ENCODE results near the gene RTCB.

Gene RTCB

DNA sequence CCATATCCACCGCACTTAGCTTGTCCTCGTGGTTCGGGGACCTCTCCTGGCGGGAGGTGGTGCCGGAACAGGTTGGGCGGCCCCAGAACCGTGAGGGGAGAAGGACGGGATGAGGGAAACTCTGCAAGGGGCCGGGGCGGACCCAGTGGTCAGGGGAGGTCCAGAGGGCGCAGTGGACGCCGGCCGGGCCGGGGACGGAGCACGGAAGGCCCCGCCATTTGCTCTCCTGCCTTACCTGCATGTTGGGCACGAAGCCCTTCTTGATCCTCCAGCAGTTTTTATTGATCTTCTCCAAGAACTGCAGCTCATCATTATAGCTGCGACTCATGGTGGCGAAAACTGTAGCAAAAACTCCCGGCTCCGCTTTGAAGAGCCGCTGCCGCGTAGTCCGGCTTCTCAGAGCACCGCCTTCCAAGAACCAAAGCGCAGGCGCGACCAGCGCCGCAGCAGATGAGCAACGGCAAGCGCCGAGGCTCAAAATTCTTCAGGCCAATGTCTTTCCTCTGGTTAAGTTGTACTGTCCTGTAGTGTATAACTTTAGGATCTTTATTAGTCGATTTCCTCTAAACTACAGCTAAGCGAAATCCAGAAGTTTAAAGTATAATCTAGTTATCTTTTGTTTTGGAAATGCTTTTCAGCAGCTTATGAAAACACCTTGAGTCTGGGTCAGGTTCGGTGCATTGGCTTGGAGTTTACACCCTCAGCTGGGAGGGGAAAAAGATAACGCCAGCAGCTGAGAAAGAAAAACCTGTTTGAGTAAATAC, at the start of gene RTCB:
Gene RTCB (minus strand): TSS at position 419 of the 764 bp plus-strand sequence. CDS start 91 bp downstream, at position 328.
- peak; percentile 79 for DNase-seq (ENCODE audit: low spot score)

DNA sequence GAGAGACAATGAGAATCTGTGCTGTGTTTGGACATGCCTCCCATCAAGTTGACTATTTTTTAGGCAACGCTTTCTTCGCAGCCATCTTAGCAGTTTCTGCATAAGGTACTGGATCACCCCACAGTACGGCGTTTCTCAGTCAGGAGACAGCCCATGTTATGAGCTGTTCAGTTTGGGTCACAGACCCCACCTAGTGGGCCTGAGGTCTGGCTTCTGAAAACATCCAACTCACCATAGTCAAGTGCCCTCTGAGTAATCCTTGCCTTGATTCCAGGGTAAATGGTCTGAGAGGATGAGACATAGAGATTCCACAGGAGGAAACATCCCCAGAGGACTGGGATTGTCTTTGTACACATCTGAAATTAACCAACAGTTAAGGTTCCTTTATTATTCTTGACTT, 45.0 kb upstream of the RTCB start:
- no peak for DNase-seq (ENCODE audit: low spot score)

DNA sequence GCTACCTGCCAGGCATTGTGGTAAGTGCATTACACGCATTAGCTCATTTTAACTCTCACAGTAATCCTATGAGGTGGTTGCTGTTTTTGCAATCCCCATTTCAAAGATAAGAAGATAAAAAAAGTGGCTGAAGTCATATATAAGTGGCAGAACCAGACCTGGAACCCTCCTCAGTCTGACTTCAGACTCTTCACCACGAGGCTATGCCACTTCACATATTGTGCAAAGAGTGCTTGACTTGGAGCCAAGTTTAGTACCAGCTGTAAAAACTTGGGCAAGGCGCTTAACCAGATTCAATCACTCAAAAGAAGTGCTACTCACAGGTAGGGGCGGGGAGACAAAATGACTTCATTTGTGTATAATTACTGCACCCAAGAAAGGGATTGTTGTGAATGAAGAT, 36.9 kb upstream of the RTCB start:
- DNase-seq (ENCODE audit: low spot score): no peak

DNA sequence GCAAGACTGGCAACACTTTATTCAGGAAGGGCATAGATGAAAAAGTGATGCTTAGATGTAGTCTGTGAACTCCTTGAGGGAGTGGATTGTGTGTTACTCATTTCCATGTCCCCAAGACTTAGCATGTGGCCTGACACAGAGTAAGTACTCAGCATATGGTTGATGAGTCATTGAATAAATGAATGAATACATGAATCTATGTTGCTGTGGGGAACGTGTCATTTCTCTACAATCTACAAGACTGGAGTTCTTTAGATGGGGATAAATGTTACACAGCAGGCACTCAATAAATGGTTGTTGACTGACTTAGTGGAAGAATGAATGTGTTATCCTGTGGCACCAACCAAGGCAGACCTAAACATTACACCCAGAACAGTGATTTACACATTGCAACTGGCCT, 34.3 kb upstream of the RTCB start:
- no peak for DNase-seq (ENCODE audit: low spot score)

DNA sequence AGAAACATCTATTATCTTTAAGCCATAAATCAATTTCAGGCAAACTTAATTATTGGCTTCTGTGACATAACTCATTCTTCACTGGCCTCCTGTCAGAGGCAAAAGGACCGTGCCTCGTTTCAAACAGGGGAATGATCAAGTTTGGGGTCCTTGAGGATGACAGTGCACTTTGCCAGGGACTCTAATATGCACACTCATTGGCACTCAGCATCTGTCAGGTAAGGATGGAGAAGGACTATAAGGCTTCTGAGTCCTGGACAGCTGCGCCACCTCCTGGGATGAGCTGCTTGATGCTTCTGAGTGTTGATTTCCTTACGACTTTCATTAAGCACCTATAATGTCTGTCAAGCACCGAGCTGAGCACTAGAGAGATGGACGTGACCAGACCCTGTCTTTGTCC, 32.0 kb upstream of the RTCB start:
- no peak for DNase-seq (ENCODE audit: low spot score)

DNA sequence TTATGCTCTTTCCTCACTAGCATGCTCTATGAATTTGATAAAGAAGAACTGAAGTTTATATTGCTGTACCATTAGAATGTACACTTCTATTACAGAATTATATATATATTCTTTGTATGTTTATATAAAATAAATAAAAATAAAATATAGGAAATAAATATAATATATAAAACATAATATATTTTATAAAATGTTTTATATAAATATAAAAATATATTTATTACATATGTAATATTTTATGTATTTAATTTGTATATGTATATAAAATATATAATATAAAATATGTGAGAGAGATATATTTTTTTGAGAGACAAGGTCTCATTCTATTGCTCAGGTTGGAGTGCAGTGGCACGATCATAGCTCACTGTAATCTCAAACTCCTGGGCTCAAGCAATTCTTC, 18.3 kb upstream of the RTCB start:
- DNase-seq (ENCODE audit: low spot score): no peak

DNA sequence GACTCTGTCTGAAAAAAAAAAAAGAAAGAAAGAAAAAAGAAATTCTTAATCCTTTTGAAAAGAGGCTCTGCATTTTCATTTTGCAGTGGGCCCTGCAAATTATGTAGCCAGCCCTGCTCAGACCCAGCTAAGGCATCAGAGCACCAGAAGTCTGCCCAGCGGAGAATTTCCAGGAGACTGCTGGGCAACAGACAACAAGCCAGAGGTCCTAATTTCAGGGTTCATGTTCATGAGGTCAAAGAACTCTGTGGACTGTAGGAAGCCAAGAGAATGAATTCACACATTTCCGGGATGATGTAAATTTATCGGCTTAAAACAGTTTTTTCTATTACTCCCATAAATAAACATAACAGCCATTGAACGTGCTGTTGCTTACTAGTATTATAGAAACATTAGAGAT, 14.8 kb upstream of the RTCB start:
- no peak for DNase-seq (ENCODE audit: low spot score)

DNA sequence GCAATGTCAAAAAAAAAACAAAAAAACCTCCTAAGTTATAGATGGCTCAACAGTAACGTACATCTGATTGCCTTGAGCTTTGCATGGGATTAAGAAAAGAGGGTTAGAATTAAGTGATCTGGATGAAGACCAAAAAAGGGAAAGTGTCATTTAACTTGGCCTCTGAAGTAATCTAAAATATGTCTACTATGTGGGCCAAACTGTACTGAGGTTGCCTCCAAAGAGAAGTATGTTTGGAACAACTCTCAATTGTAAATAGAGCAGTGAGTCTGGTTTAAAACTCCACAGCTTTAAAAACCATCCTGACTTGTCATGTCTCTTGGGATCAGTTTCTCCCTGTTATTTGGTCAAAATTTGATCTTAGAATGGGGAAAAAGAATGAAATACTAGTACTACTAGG, 11.6 kb upstream of the RTCB start:
- no peak for DNase-seq (ENCODE audit: low spot score)

DNA sequence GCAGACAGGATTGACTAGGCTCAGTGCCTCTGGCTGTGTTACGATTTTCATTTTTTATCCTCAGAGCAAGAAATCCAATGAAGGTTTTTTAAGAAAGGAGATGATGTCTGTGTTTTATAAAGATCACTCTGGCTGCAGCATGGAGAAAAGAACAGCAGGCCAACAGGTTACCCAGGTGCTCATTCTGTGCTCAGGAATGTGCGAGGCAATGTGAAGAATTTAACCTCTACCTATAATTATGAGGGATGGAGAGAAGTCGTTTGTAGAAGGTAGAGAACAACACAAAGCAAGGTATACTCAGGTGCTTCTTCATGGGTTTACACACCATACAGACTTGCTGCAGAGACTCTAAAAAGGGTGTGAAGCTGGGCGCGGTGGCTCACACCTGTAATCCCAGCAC, 10.0 kb upstream of the RTCB start:
- DNase-seq (ENCODE audit: low spot score): no peak

DNA sequence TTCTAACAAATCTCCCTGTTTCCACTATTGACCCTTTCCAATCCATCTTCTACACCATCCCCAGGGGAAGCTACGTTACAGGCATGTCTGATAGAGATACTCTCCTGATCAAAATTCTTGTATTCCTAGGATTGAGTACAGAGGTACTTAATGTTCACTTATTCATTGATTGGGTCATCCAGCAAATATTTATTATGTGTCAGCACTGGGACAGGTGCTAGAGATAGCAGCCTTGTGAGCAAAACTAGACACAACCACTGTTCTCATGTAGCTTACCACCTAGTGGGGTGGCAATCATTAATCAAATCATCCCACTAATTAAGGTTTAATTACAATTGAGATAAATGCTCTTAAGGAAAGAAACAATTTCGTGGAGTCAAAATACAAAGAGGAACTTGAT, 9.4 kb upstream of the RTCB start:
- DNase-seq (ENCODE audit: low spot score): no peak

DNA sequence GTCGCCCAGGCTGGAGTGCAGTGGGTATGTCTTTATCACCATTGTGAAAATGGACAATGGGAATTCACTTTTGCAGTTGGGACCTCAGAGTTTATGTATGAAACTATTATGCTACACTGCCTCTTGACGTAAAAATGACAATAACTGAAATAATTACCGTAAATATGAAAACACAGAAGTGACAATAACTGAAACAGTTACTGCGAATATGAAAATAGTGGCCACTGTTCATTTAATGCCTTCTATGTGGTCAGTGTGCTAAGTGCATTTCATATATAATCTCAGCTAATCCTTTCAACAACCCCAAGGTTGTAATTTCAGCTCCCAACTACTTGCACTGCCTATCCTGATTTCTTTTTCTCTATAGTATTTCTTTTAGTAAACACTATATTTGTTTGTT, 5.9 kb upstream of the RTCB start:
- DNase-seq (ENCODE audit: low spot score): no peak

DNA sequence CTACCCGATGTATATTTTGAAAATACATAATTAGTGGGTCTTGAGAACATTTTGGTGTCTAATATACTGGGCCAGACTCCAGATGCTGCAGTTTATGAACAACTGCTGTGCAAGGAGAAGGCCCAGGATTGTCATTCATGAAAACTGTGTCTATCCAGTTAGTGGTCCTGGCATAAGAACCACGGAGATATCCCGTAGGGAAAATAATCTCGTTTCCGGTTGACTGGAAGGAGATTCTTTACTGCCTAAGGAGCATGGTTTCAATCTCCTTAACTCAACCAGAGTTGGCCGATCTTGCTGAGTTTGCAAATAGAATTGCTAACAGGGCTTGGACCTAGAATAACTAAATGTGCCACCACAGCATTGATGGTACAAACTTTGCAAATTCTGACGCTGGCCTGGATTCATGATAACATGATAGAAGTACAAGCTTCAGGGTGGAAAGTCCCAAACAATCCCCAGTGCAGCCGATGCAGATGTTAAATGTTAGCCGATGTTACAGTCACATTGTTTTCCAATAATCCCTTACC, 4.6 kb upstream of the RTCB start:
- no peak for DNase-seq (ENCODE audit: low spot score)

DNA sequence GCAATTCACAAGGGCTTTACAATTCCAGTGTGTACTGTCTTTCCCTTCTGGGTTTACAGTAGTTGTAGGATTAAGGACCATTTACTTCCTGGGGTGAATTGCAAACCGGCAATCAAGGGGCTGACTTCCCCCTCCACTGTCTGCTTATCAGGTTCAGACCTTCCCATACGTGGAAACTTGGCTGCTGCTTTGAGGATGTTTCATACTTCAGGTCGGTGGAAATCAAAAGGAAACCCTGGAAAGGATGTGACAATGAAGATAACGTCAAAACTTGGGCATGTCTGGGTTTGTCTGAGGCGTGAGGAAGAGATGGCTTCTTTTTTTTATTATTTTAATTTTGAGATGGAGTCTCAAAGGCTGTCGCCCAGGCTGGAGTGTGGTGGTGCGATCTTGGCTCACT, 2.1 kb upstream of the RTCB start:
- no peak for DNase-seq (ENCODE audit: low spot score)

DNA sequence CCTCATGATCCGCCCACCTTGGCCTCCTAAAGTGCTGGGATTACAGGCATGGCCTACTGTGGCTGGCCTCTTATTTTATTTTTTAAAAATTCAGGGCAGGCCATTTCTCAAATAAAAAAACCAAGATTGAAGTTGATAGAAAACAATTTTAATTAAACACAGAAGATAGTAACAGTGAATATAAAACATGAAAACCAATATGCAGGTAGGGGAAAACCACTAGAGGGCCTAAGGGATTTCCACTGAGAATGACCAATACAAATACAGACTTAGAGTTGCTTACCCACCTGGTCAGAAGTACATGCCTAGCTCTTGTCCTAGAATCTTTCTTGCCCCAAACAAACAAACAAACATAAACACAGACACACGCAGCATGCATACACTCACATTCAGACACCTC, 1.7 kb upstream of the RTCB start:
- DNase-seq (ENCODE audit: low spot score): peak; percentile 5

DNA sequence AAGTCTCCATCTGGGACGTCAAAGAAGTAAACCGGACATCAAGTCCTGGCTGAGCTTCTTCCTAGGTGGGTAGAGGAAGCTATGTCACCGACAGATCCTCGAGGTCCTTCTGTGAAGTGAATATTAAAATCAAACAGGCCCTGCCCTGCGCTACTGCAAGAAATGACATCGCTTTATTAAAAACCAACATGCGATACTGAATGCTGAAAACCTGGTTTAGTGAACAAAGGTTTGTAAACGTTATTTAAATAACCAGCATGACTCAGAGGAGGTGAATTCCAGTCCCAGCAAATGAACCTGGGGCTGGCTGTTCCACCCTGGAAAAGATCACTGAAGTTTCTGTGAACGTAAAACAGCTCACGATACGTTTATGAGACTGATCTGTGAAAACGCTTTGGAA, 645 bp downstream of the RTCB start:
- no peak for DNase-seq (ENCODE audit: low spot score)

DNA sequence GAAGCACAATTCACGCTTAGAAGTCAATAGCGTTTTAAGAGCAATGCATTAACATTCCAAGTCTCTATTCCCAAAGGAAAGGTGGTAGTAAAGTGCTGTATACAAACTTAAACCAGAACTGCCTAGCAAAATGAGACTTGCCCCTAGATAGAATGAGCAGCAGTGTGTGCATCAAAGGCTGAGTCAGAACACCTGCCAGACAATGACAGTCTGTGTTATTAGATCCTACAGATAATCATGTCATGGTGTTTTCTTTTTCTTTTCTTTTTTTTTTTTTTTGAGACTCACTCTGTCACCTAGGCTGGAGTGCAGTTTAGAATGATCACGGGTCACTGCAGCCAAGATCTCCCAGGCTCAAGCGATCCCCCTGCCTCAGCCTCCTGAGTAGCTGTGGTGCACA, 1.6 kb downstream of the RTCB start:
- no peak for DNase-seq (ENCODE audit: low spot score)

DNA sequence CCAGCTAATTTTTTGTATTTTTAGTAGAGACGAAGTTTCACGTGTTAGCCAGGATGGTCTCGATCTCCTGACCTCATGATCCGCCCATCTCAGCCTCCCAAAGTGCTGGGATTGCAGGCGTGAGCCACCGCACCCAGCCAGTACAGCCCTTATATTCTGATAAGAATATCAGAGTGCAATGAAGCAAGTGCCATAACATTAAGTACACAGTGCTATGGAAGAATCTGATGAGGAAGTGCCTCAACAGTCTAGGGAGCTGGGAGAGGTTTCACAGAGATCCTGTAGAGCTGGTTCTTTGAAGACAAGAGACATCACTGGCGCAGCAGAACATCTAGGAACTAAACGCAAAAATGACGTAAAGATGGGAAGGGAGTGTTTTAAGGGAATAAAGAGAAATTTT, 2.1 kb downstream of the RTCB start:
- no peak for DNase-seq (ENCODE audit: low spot score)

DNA sequence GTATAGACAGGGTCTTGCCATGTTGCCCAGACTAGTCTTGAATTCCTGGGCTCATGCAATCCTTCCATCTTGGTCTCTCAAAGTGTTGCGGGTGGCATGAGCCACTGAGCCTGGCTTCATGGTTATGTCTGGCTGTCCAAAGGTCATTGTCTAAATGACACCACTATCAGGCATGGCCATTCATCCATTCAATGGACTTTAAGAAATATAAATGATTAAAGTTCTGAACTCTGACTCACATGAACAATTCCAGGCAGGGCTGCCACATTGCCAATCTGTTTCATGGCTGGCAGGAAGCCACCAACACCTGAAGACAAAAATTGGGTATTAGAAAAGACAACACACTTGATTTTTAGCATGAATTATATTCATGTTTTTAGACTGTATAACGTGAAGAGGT, 4.1 kb downstream of the RTCB start:
- no peak for DNase-seq (ENCODE audit: low spot score)

DNA sequence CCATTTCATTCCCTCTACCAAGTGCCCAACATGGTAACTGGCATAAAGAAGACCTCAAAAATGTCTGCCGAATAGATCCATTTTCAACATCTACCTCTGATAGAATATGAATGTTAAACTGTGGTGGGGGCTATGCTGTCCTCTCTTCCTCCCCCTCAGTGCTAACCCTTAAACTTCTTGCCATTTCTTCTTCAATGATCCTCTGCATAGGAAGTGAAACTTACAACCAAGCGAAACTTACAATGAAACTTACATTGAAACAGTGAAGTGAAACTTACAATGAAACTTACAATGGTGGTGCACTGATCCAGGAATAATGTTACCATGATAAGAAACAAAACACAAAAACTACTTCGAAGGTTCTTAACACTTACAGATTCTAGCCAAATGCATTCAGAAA, 4.7 kb downstream of the RTCB start:
- peak; percentile 42 for DNase-seq (ENCODE audit: low spot score)

DNA sequence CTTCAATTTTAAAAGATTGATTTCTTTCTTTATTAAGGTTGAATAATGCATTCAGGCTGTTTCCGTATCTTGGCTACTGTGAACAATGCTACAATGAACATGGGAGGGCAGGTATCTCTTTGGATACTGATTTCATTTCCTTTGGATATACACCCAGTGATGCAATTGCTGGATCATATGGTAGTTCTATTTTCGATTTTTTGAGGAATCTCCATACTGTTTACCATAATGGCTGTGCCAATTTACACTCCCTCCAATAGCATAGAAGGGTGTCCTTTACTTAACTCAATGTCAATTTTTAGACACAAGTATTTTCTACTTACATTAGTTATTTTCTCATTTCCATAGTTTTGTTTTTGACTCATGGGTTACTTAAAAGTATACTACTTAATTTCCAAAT, 8.0 kb downstream of the RTCB start:
- DNase-seq (ENCODE audit: low spot score): no peak

DNA sequence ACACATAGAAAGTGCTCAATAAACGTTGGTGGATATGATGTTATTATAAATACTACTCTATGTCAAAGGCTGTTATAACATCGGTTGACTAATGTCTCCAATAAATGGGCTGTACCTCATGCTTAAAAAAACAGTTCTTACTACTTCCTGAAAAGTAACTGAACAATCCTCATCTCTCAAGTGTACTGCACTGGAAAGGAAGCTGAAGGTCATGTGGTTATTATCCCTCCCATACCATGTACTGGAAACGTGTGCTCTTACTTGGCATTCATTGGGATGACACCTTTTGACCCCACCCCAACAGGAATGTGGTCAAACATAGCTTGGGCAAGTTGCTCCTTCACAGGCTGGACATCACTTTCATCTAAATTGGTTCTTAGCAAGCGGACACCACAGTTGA, 10.6 kb downstream of the RTCB start:
- DNase-seq (ENCODE audit: low spot score): no peak

DNA sequence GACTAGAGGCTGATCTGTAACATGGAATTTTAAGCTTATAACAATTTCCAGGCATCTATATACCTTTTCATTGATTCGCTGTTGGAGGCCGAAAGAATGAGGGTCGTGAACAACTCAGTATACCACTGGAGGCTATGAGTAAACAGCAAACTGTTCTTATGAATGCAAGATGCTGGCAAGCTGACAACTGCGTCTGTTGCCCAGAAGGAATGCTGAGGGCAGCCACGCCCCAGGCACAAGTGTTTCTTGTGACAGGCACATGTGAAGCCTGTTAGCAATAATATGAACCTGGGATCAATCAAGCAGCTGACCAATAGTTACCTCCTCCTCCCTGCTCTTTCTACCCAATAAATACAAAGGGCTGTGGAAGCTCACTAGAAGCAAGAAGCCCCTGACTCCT, 15.3 kb downstream of the RTCB start:
- DNase-seq (ENCODE audit: low spot score): no peak

DNA sequence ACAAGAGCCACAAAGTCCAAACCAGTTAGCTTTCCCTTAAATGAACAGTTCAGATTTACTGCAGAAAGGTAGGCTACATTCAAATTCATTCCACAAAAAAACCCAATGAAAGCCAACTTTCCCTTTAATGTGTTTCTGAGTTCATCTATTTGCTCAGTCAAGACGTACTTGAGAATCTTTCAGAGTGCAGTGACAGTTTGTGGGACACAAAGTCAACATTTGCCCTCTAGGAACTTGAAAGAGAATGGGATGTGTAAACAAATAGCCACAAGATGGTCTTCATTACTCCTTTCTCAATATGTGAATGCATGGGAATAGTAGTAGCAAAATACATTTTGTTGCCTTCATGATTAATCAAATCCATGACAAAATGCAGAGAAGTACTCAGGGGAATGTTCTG, 15.8 kb downstream of the RTCB start:
- no peak for DNase-seq (ENCODE audit: low spot score)

DNA sequence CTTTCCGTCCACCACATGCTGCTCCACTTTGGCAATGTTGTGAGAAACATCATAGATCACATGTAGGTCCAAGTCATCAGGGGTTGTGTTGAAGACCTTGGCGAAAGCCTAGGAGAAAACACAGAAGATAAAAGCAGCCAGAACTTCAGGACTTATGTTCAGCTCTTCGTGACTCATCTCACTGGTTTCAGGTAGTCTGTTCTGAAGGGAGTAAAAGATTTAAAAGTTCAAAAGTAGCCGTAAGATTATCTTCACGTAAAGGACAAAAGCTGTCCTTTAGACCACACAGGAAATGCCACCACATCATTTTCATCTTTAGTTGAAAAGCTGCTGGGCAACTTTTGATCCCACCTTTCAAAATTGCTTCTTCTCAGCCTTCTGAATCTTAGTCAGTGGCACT, 16.9 kb downstream of the RTCB start:
- DNase-seq (ENCODE audit: low spot score): no peak

Data from germinal center (tissue), 1 donor.